ENCODE measurements around the gene NPC2.
A peak's percentile ranks its signal among the peaks of the same experiment; 100 is the strongest.

NPC2 gene

GRCh38 chr14:74510959-74511409 is 17.9 kb upstream of the NPC2 start:
- H3K4me3 Mint-ChIP-seq: no peak overlapping the region
- TF ChIP-seq, protein P1, sequence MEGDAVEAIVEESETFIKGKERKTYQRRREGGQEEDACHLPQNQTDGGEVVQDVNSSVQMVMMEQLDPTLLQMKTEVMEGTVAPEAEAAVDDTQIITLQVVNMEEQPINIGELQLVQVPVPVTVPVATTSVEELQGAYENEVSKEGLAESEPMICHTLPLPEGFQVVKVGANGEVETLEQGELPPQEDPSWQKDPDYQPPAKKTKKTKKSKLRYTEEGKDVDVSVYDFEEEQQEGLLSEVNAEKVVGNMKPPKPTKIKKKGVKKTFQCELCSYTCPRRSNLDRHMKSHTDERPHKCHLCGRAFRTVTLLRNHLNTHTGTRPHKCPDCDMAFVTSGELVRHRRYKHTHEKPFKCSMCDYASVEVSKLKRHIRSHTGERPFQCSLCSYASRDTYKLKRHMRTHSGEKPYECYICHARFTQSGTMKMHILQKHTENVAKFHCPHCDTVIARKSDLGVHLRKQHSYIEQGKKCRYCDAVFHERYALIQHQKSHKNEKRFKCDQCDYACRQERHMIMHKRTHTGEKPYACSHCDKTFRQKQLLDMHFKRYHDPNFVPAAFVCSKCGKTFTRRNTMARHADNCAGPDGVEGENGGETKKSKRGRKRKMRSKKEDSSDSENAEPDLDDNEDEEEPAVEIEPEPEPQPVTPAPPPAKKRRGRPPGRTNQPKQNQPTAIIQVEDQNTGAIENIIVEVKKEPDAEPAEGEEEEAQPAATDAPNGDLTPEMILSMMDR (IDR thresholded peaks at IDR 0.05): no peak
- peaks cover 39% of the 10 kb centered on the region for H3K4me1 Mint-ChIP-seq
- no peak overlapping the region for H3K27ac Mint-ChIP-seq
- DNase-seq: no peak
- no peaks in the 10 kb centered on the region for H3K9me3 Mint-ChIP-seq
- H3K36me3 Mint-ChIP-seq (ENCODE audit: low read depth): no peaks in the 10 kb centered on the region
- H3K27me3 Mint-ChIP-seq (ENCODE audit: low read depth, poor library complexity): peaks cover 14% of the 10 kb centered on the region

GRCh38 chr14:74510223-74510931 is 17.3 kb upstream of the NPC2 start:
- no peak overlapping the region for H3K4me3 Mint-ChIP-seq
- no peak overlapping the region for H3K27ac Mint-ChIP-seq
- peaks cover 39% of the 10 kb centered on the region for H3K4me1 Mint-ChIP-seq
- H3K9me3 Mint-ChIP-seq: no peaks in the 10 kb centered on the region
- TF ChIP-seq, protein P1 (IDR thresholded peaks at IDR 0.05): no peak
- H3K27me3 Mint-ChIP-seq (ENCODE audit: low read depth, poor library complexity): peaks cover 14% of the 10 kb centered on the region
- no peaks in the 10 kb centered on the region for H3K36me3 Mint-ChIP-seq (ENCODE audit: low read depth)
- DNase-seq: no peak

DNA sequence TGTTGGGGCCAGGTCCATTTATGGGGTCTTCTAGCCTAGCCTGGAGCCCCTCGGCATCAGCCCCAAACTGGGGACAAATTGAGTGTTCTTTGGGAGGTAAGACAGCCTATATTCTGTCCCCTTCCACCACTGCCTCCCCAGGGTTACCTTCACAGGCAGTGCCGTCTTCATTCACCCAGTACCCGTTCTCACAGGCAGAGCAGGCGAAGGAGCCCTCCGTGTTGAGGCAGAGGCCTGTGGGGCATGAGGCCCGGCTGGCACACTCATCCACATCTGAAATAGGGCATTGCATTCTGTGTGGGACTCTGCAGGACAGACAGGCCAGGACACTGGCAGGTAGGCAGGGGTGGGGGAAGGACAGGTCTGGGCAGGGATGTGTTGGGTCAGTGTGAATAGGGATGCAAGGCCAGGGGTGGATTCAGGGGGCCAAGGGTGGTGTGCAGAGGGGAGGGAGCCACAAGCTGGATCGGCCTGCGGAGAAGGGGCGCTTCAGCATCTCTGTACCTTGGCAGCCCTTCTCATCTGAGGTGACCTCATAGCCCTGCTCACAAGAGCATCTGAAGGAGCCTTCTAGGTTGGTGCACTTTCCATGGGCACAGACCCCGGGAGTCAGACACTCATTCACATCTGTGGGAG is 16.6 kb upstream of the NPC2 start:
- no peaks in the 10 kb centered on the region for H3K36me3 Mint-ChIP-seq (ENCODE audit: low read depth)
- no peak for DNase-seq
- peaks cover 37% of the 10 kb centered on the region for H3K4me1 Mint-ChIP-seq
- peak overlapping the region; percentile 84 for H3K27ac Mint-ChIP-seq
- TF ChIP-seq, protein P1 (IDR thresholded peaks at IDR 0.05): no peak
- no peaks in the 10 kb centered on the region for H3K9me3 Mint-ChIP-seq
- no peak overlapping the region for H3K4me3 Mint-ChIP-seq
- peaks cover 11% of the 10 kb centered on the region for H3K27me3 Mint-ChIP-seq (ENCODE audit: low read depth, poor library complexity)

DNA sequence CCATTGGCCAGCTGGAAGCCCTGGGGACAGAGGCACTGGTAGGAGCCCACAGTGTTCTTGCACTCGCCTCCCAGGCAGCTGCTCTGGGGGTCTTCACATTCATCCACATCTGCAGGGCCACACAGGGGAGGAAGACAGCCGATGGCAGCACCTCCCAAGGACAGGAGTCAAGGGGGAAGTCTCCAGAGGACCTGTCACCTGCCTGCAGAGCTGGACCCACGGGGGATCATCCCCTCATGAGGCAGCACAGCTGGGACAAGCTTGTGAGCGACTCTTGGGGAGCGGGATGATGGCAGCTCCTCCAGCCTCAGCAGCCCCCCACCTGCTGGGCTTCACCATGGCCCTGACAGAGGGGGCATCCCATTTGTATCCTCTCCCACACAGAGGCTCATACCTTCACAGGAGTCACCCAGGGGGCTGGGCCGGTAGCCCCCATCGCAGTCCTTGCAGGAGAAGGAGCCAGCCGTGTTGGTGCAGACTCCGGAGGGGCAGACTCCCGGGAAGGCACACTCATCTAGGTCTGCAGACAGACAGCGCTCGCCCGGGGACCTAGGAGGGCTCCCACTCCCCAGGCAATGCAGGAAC is 15.8 kb upstream of the NPC2 start:
- TF ChIP-seq, protein P1 (IDR thresholded peaks at IDR 0.05): no peak
- DNase-seq: no peak
- Mint-ChIP-seq H3K27ac (no peak overlapping the region), H3K4me3 (no peak overlapping the region), H3K36me3 (ENCODE audit: low read depth) (no peaks in the 10 kb centered on the region), H3K4me1 (peaks cover 29% of the 10 kb centered on the region), H3K27me3 (ENCODE audit: low read depth, poor library complexity) (peaks cover 8% of the 10 kb centered on the region), H3K9me3 (no peaks in the 10 kb centered on the region)

GRCh38 chr14:74508292-74508731 is 15.2 kb upstream of the NPC2 start:
- Mint-ChIP-seq H3K27ac (no peak overlapping the region), H3K4me1 (peaks cover 26% of the 10 kb centered on the region), H3K9me3 (no peaks in the 10 kb centered on the region), H3K36me3 (ENCODE audit: low read depth) (no peaks in the 10 kb centered on the region), H3K4me3 (no peak overlapping the region), H3K27me3 (ENCODE audit: low read depth, poor library complexity) (peaks cover 8% of the 10 kb centered on the region)
- DNase-seq: peak; percentile 39
- TF ChIP-seq, protein P1 (IDR thresholded peaks at IDR 0.05): peak; percentile 44

Measured in nephron progenitor cell (in vitro differentiated cells).